Endothelial cell of umbilical vein (primary cell): ENCODE results near the gene DPP10. TPM values are rescaled to one million over a fixed set of nuclear protein-coding genes. Genes with fewer than 3 reads are reported as not detected.

ENCODE experiments used
- BruUV-seq: library from RNA; stranded (reverse); fragments of 400-500 nt; replicated peaks from 2 replicates; lab custom pipeline; 2021; lab: Mats Ljungman, UMichigan
- CTCF ChIA-PET: fragments of 300-600, 350-600 bp; sonication (Branson Sonifier 250); formaldehyde crosslinking; loops from one replicate; lab custom pipeline; 2021; ENCODE audit warnings: antibody characterized with exemption, inconsistent platforms; lab: Charles Lee
- POLR2A ChIA-PET: fragments of 300-600, 350-600 bp; sonication (Branson Sonifier 250); formaldehyde crosslinking; loops from one replicate; lab custom pipeline; 2021; ENCODE audit warnings: antibody characterized with exemption, inconsistent platforms; lab: Charles Lee
- DNase-seq: peaks from one replicate; pipeline ENCODE4 v3.0.0-alpha.2; 2011; ENCODE audit warnings: low read depth, low spot score
- FAIRE-seq: peaks from 2 replicates; lab custom pipeline; 2011; peaks lifted over from hg19 to GRCh38; lab: Jason Lieb, UNC
- H2AFZ ChIP-seq: 2 replicates; pipeline ENCODE4 v1.6.0; 2012; ENCODE audit warnings: low read depth, low read length, control low read depth, inconsistent platforms
- H3K27ac ChIP-seq: 2 replicates; pipeline ENCODE4 v1.5.1; 2011; ENCODE audit warnings: low read depth, mild to moderate bottlenecking, control low read depth, low read length, moderate library complexity; ENCODE audit not compliant: insufficient read depth
- H3K27me3 ChIP-seq, 2 experiments: 2 replicates each; pipeline versions ENCODE4 v1.6.0 to v1.6.1; 2011; ENCODE audit warnings: low read length in 2 of 2, mixed read lengths in 1 of 2; ENCODE audit not compliant: control insufficient read depth in 2 of 2, insufficient read depth in 2 of 2
- H3K36me3 ChIP-seq, 2 experiments: 2 replicates in 1 of 2; 3 replicates in 1 of 2; pipeline ENCODE4 v1.5.1; 2011; ENCODE audit warnings: low read length in 2 of 2, mild to moderate bottlenecking in 1 of 2, moderate library complexity in 1 of 2; ENCODE audit not compliant: control insufficient read depth in 2 of 2, insufficient read depth in 2 of 2; ENCODE audit errors: extremely low read depth in 1 of 2
- H3K4me1 ChIP-seq: 3 replicates; pipeline ENCODE4 v1.5.1; 2011; ENCODE audit warnings: mild to moderate bottlenecking, low read length; ENCODE audit not compliant: control insufficient read depth, insufficient read depth; ENCODE audit errors: extremely low read depth
- H3K4me2 ChIP-seq: 2 replicates; pipeline ENCODE4 v1.6.1; 2011; ENCODE audit warnings: low read length, control low read depth, mixed read lengths; ENCODE audit not compliant: insufficient read depth
- H3K4me3 ChIP-seq, 3 experiments: fragments of 200-600 bp in 1 of 3; sonication (generic), shearing (Covaris generic) in 1 of 3; replicated peaks in 1 of 3; 2 replicates each; pipeline ENCODE4 v1.5.1; 2011 to 2016; ENCODE audit warnings: control low read depth in 3 of 3, low read length in 3 of 3, mild to moderate bottlenecking in 2 of 3, inconsistent platforms in 1 of 3, low read depth in 1 of 3, moderate library complexity in 1 of 3; ENCODE audit not compliant: insufficient read depth in 1 of 3
- H3K79me2 ChIP-seq: 2 replicates; pipeline ENCODE4 v1.6.0; 2012; ENCODE audit warnings: low read length, inconsistent platforms; ENCODE audit not compliant: control insufficient read depth, insufficient read depth
- H3K9ac ChIP-seq: replicated peaks from 2 replicates; pipeline ENCODE3; 2011; ENCODE audit warnings: low read length, control low read depth; ENCODE audit not compliant: insufficient read depth; ENCODE audit errors: extremely low read depth
- H3K9me1 ChIP-seq: replicated peaks from 3 replicates; pipeline ENCODE4 v1.6.0; 2011; ENCODE audit warnings: mild to moderate bottlenecking, low read length; ENCODE audit not compliant: control insufficient read depth, insufficient read depth; ENCODE audit errors: extremely low read depth
- H3K9me3 ChIP-seq: replicated peaks from 2 replicates; pipeline ENCODE4 v1.5.1; 2012; ENCODE audit warnings: low read length, inconsistent platforms; ENCODE audit not compliant: control insufficient read depth, insufficient read depth
- H4K20me1 ChIP-seq: replicated peaks from 2 replicates; pipeline ENCODE3; 2011; ENCODE audit warnings: mild to moderate bottlenecking, low read length; ENCODE audit not compliant: control insufficient read depth, insufficient read depth; ENCODE audit errors: extremely low read depth
- CTCF ChIP-seq, 2 donors: IDR thresholded peaks; 1 replicate in 1 of 2; 2 replicates in 1 of 2; pipeline ENCODE4 v1.5.1; 2011; ENCODE audit warnings: low read length in 2 of 2, mild to moderate bottlenecking in 2 of 2, moderate library complexity in 2 of 2, control low read depth in 1 of 2, inconsistent platforms in 1 of 2, low read depth in 1 of 2; ENCODE audit not compliant: insufficient read depth in 1 of 2; ENCODE audit errors: extremely low read depth in 1 of 2
- EZH2 ChIP-seq: IDR thresholded peaks from 2 replicates; pipeline ENCODE4 v1.6.1; 2012; ENCODE audit warnings: borderline replicate concordance, low read depth, mild to moderate bottlenecking, moderate library complexity, low read length, inconsistent platforms; ENCODE audit not compliant: severe bottlenecking
- FOS ChIP-seq: IDR thresholded peaks from 2 replicates; pipeline ENCODE4 v1.6.1; 2011; ENCODE audit warnings: mild to moderate bottlenecking, low read length, moderate library complexity, borderline replicate concordance; ENCODE audit not compliant: insufficient read depth
- GATA2 ChIP-seq: IDR thresholded peaks from 2 replicates; pipeline ENCODE4 v1.7.0; 2011; ENCODE audit warnings: low read depth, mild to moderate bottlenecking, moderate library complexity, mixed read lengths, low read length; ENCODE audit not compliant: insufficient read length, insufficient read depth
- JUN ChIP-seq: IDR thresholded peaks from 2 replicates; pipeline ENCODE4 v1.6.1; 2011; ENCODE audit warnings: borderline replicate concordance, low read depth; ENCODE audit not compliant: insufficient read length, insufficient read depth
- MYC ChIP-seq: IDR thresholded peaks from one replicate; pipeline ENCODE4 v1.6.1; 2011; ENCODE audit warnings: mild to moderate bottlenecking, low read depth, low read length
- POLR2A ChIP-seq: IDR thresholded peaks from 2 replicates; pipeline ENCODE4 v1.6.1; 2012; ENCODE audit warnings: low read depth, mild to moderate bottlenecking, control low read depth, low read length
- POLR2AphosphoS5 ChIP-seq: IDR thresholded peaks from 2 replicates; pipeline ENCODE4 v1.6.1; 2012; ENCODE audit warnings: low read depth, mild to moderate bottlenecking, control low read depth, low read length, moderate library complexity; ENCODE audit not compliant: insufficient read depth
- dilution Hi-C: fragments of 300-500 bp; cut with MboI; formaldehyde crosslinking; loops from one replicate; pipeline ENCODE4 v1.15.0; 2019; ENCODE audit warnings: low sequenced_read_pairs; ENCODE audit not compliant: extremely low pct_ligation_motif_present
- intact Hi-C: fragments of 100-400 bp; cut with micrococcal nuclease; formaldehyde crosslinking; loops from one replicate; pipeline ENCODE4 v1.10.0; 2022
- polyA plus RNA-seq, 4 experiments: library from polyadenylated mRNA; depleted of rRNA in 3 of 4; stranded (reverse) in 3 of 4; unstranded in 1 of 4; fragments of >200 nt; gene quantifications; 2 replicates each; pipeline versions ENCODE4 v1.2.1 to v1.2.3, GENCODE V29; 2011 to 2012; ENCODE audit warnings: missing spikeins in 1 of 4
- total RNA-seq: library from RNA; stranded (reverse); gene quantifications from 2 replicates; pipeline ENCODE4 v1.2.3, GENCODE V29; 2021
- TF ChIP-seq, protein P1 (sequence below): IDR thresholded peaks from 2 replicates; pipeline ENCODE4 v1.6.1; 2011; ENCODE audit not compliant: insufficient read depth, insufficient read length

DPP10 gene
- total and polyA plus RNA-seq, 2 donors (not counting 3 experiments of a cell fraction or from before 2014, with no cell fraction given), result not detected

- no TSS peak for BruUV-seq
- Histone ChIP-seq H3K36me3 (no peaks in the 10 kb centered on the region), H2AFZ (no peak overlapping the region), H3K4me2 (no peak overlapping the region), H3K9me1 (no peaks in the 10 kb centered on the region), H3K4me3 (no peak overlapping the region), H3K9ac (no peak overlapping the region), H3K79me2 (no peaks in the 10 kb centered on the region), H3K27ac (no peak overlapping the region), H3K9me3 (peaks cover 3% of the 10 kb centered on the region), H3K27me3 (no peaks in the 10 kb centered on the region), H3K4me1 (no peaks in the 10 kb centered on the region), H4K20me1 (no peaks in the 10 kb centered on the region)
- CTCF ChIA-PET, result no interaction called here
- dilution Hi-C loops (no loop called here), intact Hi-C loops (no loop called here)
- TF ChIP-seq, protein P1, sequence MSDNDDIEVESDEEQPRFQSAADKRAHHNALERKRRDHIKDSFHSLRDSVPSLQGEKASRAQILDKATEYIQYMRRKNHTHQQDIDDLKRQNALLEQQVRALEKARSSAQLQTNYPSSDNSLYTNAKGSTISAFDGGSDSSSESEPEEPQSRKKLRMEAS, result no peak
- no peak for TF ChIP-seq GATA2
- no peak for TF ChIP-seq POLR2A
- TF ChIP-seq JUN, result no peak
- TF ChIP-seq FOS, result no peak
- TF ChIP-seq POLR2AphosphoS5, result no peak
- no peak for TF ChIP-seq CTCF (IDR thresholded peaks at IDR 0.05; ENCODE audit: extremely low read depth in 1 of 2, insufficient read depth in 1 of 2, low read depth in 1 of 2, low read length in 2 of 2)
- TF ChIP-seq EZH2, result no peak
- no peak for TF ChIP-seq MYC
- DNase-seq (no peak), FAIRE-seq (no peak)
- POLR2A ChIA-PET, result no interaction called here
Observed at GRCh38 chr2:114569166-114569565, 126.7 kb downstream of the DPP10 start.
